Prostate gland (tissue), 2 donors: ENCODE measurements around the gene CT45A10.
"Not testable (repeated sequence)": the region's sequence is repeated elsewhere in the genome, so short reads cannot be mapped to it uniquely, and the experiment has no call there.

ENCODE experiments used
- POLR2A ChIP-seq: fragments of 450-650 bp; IDR thresholded peaks from one replicate; pipeline ENCODE4 v1.6.1; 2016; ENCODE audit warnings: antibody characterized with exemption, mild to moderate bottlenecking
- TF ChIP-seq, protein P1 (sequence below), 4 experiments: fragments of 200-600 bp in 2 of 4; fragments of 450-650 bp in 2 of 4; sonication (generic) in 2 of 4; IDR thresholded peaks; 1 replicate in 3 of 4; 2 replicates in 1 of 4; pipeline ENCODE4 v1.5.1; 2016 to 2019; ENCODE audit warnings: antibody characterized with exemption in 4 of 4, mild to moderate bottlenecking in 2 of 4, moderate library complexity in 2 of 4

- TF ChIP-seq, protein P1, sequence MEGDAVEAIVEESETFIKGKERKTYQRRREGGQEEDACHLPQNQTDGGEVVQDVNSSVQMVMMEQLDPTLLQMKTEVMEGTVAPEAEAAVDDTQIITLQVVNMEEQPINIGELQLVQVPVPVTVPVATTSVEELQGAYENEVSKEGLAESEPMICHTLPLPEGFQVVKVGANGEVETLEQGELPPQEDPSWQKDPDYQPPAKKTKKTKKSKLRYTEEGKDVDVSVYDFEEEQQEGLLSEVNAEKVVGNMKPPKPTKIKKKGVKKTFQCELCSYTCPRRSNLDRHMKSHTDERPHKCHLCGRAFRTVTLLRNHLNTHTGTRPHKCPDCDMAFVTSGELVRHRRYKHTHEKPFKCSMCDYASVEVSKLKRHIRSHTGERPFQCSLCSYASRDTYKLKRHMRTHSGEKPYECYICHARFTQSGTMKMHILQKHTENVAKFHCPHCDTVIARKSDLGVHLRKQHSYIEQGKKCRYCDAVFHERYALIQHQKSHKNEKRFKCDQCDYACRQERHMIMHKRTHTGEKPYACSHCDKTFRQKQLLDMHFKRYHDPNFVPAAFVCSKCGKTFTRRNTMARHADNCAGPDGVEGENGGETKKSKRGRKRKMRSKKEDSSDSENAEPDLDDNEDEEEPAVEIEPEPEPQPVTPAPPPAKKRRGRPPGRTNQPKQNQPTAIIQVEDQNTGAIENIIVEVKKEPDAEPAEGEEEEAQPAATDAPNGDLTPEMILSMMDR (IDR thresholded peaks at IDR 0.05), result not testable (repeated sequence)
- not testable (repeated sequence) for TF ChIP-seq POLR2A
Measured at GRCh38 chrX:135888230-135888629, 5.0 kb downstream of the CT45A10 start.
